ENCODE results near the gene ZSCAN18.
"Not testable (repeated sequence)": the region's sequence is repeated elsewhere in the genome, so short reads cannot be mapped to it uniquely, and the experiment has no call there.

ZSCAN18 gene

GRCh38 chr19:58097781-58098681, at the start of gene ZSCAN18:
ZSCAN18 (minus strand) TSS chr19:58098231; CDS start chr19:58090267, 7,964 bp downstream.
- no peak for DNase-seq (ENCODE audit: low spot score)

GRCh38 chr19:58147475-58147874, 49.4 kb upstream of the ZSCAN18 start:
- not testable (repeated sequence) for DNase-seq (ENCODE audit: low spot score)

DNA sequence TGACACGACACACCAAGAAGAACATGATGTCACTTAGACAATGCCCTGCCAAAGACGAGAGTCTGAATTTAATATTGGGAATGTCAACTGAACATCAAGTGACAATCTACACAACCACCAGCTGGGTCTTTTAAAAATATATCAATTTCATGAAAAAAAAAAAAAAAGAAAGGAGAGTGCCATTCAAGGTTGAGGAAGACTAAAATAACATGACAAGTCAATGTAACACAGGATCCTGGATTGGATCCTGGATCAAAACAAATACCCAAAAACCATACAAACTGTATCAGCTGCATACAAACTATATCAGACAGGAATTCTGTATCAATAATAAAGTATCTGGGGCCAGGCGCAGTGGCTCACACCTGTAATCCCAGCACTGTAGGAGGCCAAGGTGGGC, 47.8 kb upstream of the ZSCAN18 start:
- no peak for DNase-seq (ENCODE audit: low spot score)

GRCh38 chr19:58134244-58134643, 36.2 kb upstream of the ZSCAN18 start:
- no peak for DNase-seq (ENCODE audit: low spot score)

- no peak for DNase-seq (ENCODE audit: low spot score)
Observed at GRCh38 chr19:58129284-58129683, 31.3 kb upstream of the ZSCAN18 start.

GRCh38 chr19:58128041-58128685, 30.1 kb upstream of the ZSCAN18 start:
- no peak for DNase-seq (ENCODE audit: low spot score)

GRCh38 chr19:58123354-58123753, 25.3 kb upstream of the ZSCAN18 start:
- no peak for DNase-seq (ENCODE audit: low spot score)

DNA sequence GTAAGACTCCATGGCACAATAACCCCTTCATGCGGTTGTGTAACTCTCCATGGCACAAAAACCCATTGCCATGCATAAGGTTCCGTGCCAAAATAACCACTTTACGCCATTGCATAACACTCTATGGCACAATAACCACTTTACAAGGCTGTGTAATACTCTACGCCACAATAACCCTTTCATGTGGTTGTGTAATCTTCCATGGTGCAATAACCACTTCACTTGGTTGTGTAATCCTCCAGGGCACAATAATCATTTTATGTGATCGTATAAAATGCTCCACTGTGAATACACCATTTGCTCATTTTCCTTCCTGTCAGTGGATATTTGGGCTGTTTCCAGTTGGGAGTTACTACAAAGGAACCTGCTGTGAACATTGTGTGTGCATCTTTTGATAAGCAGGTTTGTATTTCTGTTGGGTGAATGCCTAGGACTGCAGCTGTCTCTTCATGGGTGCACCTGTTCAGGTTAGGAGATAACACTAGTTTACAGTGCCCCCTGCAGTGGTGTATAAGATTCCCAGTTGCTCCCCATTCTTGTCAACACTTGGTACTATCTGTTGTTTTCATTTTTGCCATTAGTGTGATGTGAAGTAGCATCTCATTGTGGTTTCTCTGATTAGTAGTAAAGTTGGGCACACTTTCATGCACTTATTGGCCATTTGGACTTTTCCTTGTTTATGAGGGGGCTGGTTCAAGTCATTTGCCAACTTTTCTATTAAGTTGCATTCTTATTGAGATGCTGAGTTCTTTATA, 21.1 kb upstream of the ZSCAN18 start:
- DNase-seq (ENCODE audit: low spot score) = no peak

DNA sequence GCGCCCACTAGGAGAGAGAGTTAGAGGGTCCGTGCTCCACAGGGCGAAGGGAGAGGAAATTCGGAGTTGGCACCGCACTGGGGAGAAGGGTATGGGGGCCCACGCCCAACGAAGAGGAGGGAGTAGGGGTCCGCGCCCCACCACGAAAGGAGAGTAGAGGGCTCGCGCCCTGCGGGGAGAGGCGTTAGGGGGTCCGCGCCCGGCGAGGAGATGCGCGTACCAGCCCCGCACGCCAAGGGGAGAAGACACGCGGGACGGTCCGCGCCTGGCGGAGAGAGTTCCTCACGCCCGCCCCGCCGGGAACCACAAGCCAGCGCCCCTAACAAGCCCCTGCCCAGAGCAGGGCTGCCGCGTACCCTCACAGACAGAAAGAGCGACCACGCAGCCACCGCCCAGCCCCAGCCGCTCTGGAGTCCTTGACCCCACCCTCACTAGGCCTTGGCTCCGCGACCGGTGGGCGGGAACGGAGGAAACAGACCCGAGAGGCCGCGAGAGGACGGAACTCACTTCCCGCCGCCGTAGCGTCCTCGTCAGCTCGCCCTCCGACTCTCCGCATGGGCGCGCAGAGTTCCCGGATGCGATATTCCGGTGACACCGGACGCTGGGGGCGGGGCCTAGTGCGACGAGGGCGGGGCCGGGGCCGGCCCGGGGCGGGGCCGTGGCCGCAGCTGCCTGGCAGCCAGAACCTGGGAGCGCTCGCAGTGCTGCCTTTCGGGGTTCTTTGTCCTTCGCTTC, 20.0 kb upstream of the ZSCAN18 start:
- DNase-seq (ENCODE audit: low spot score) = no peak

- DNase-seq (ENCODE audit: low spot score) = no peak
Observed at GRCh38 chr19:58108546-58108817, 10.5 kb upstream of the ZSCAN18 start.

DNA sequence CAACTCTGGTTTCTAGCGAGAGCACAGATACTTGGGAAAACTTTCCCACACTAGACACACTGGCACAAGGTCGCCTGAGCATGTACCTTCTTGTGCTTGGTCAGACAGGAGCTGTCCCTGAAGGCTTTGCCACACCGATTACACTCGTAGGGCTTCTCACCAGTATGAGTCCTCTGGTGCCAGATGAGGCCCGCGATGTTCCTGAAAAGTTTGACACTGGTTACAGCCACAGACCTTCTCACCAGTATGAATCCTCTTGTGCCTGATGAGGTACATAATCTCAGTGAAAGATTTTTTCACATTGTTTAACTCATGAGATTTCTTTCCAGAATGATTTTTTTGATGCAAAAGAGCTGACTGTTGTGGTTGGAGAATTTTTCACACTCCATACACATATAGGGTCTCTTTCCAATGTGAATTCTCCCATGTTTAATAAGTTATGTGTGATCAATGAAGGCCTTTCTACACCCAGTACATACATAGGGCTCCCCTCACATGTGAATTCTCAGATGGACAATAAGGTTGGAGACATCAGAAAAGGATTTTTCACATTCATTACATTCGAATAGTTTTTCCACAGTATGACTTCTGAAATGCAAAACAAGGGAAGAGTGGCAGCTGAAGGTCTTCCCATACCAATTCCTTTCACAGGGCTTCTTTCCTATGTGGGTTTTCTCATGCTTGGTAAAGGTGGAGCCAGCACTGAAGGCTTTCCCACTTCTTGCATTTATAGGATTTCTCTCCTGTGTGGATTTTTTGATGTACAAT, 9.9 kb upstream of the ZSCAN18 start:
- no peak for DNase-seq (ENCODE audit: low spot score)

GRCh38 chr19:58098682-58098998, 609 bp upstream of the ZSCAN18 start:
- DNase-seq (ENCODE audit: low spot score) = no peak

- DNase-seq (ENCODE audit: low spot score) = no peak
Observed at GRCh38 chr19:58097349-58097748, 682 bp downstream of the ZSCAN18 start.

DNA sequence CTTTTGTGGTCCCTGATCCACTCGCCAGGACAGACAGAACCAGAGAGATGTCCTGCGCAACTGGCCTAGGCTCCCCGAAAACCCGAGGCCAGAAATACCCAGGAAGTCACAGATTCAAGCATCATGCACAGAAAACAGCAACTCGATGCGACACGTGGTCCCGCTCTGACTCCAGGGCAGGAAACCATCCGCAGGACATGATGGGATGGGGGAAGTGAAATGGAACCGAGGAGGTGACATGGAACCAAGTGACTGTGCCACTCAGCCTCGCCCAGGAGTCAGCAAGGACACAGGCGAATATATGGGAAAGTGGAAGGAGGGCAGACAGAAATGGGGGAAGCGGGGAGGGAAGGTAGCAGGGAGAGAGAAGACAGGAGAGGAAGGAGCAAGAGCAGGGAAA, 1.1 kb downstream of the ZSCAN18 start:
- no peak for DNase-seq (ENCODE audit: low spot score)

GRCh38 chr19:58095328-58095727, 2.7 kb downstream of the ZSCAN18 start:
- DNase-seq (ENCODE audit: low spot score) = no peak

DNA sequence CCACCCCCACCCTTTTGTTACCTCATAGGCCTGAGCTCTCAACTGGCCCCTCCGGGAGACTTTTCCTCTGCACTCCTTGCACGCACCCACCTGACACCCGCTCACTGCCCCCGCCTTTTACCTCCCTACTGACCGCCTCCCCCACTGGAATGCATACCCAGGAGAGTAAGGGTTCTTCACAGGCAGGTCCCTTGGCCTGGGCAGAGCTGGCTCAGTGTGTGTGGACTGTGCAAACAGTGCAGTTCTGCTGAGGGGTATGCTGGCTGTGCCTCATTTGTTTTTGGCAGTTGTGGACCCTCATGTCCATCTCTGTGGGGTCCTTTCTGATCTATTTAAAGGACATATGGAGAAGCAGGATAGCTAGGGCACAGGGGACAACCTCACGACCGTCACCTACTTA, 5.0 kb downstream of the ZSCAN18 start:
- no peak for DNase-seq (ENCODE audit: low spot score)

DNA sequence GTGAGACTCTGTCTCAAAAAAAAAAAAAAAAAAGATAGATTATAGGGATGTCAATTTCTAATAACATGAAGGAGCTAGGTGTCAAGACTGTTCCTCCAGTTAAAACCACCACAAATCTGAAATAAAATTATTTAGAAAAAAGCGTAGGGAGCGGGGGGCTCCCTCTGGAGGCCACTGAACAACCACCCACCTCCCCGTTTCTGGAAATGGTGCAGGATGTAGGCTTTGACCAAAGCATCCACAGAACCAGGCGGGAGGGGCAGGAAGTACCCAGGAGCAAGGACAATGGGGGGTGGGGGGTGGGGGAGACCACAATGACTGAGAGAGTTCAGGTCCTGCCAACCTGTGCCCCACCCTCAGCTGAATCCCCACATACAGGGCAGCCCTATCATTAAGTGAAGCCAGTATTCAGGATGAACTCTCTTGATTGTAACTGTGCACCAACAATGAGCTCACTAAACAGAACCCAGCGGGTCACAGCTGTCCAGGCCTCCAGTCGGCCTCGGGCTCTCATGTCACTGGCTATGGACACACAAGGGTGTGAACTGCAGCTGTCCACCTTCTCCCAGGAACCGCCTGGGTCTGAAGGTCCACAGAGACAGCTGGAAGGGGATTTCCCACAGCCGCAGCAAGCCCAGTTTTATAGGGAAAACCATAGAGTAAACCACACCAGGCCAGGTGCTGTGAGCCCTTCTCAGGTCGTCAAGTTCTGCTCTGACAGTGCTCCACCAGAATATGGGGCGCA, 6.6 kb downstream of the ZSCAN18 start:
- DNase-seq (ENCODE audit: low spot score) = no peak

- DNase-seq (ENCODE audit: low spot score) = no peak
Observed at GRCh38 chr19:58089846-58090245, 8.2 kb downstream of the ZSCAN18 start.

GRCh38 chr19:58088521-58089052, 9.4 kb downstream of the ZSCAN18 start:
- DNase-seq (ENCODE audit: low spot score) = no peak

DNA sequence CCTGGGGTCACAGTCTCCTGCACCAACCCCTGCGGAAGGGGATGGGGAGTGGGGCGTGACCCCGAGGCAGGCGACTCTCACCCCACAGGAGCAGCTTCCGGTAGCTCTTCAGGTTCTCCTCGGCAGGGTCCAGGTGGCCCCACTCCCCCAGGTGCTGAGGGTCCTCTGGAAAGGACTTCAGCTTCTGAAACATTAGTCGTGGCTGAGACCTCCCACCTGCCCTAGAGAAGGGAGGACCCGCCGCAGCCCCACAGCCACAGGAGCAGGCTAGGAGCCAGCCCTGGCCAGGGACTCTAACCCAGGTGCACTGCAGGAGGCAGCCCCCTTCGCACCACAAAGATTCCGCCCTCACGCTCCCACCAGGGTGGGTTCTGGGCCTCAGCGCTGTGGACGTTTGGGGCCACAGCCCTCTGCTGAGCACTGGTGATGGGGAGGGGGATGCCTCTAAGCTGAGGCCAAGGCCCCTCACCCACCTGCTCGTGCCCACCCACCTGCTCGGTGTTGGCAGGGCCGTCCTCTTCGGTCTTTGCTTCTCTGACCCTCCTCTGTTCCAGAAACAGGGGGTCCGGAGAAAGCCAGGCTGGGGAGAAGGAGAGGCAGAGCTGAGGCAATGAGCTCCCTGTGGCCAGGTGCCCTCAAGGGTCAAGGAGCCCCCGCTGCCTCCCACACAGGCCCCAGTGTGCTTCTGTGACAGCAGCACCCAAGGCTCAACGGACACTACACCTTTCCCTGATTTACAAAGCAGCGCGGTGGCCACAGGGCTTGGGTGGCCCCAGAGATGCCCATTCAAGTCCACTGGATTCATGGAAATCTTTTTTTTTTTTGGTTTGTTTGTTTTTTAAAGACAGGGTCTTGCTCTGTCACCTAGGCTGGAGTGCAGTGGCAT, 11.0 kb downstream of the ZSCAN18 start:
- no peak for DNase-seq (ENCODE audit: low spot score)

All from RKO (cell line).